ENCODE measurements around the gene PPP1R1A. TPM values are rescaled to one million over a fixed set of nuclear protein-coding genes. Genes with fewer than 3 reads are reported as not detected.

The PPP1R1A gene
- total RNA-seq, 1 donor: 0.36 TPM

- no peak for DNase-seq (ENCODE audit: insufficient read length, low spot score, missing footprints)
- Histone ChIP-seq H3K27me3 (ENCODE audit: insufficient read depth, low read length) (peaks cover 61% of the 10 kb centered on the region), H3K4me2 (ENCODE audit: insufficient read depth, low read length) (no peak overlapping the region), H3K79me2 (ENCODE audit: insufficient read depth, low read length) (no peaks in the 10 kb centered on the region), H4K20me1 (ENCODE audit: insufficient read depth, low read length) (no peaks in the 10 kb centered on the region), H3K36me3 (ENCODE audit: insufficient read depth, low read length) (no peaks in the 10 kb centered on the region), H3K4me3 (ENCODE audit: insufficient read depth, low read length) (no peak overlapping the region), H3K27ac (ENCODE audit: low read depth, low read length) (no peak overlapping the region), H2AFZ (ENCODE audit: low read length) (no peak overlapping the region), H3K9me3 (ENCODE audit: low read depth, low read length) (no peaks in the 10 kb centered on the region), H3K4me1 (ENCODE audit: insufficient read depth, low read length) (no peaks in the 10 kb centered on the region)
- no peak for TF ChIP-seq CTCF (IDR thresholded peaks at IDR 0.05; ENCODE audit: extremely low read depth, low read depth, low read length)
Observed at GRCh38 chr12:54529581-54529980, 58.9 kb downstream of the PPP1R1A start.

Other genes with a start within 250 kb of the PPP1R1A start
- gene GPR84, start 224.2 kb downstream of the PPP1R1A start, total RNA-seq: 0.36 TPM in 1 of 2 replicates, not detected in the other
- gene ZNF385A, start 203.9 kb downstream of the PPP1R1A start, total RNA-seq: 0.72 and 0.88 TPM in 2 replicates
- 336 and 401 TPM in 2 replicates for gene ITGA5, start 169.4 kb downstream of the PPP1R1A start, total RNA-seq
- gene GTSF1, start 115.1 kb downstream of the PPP1R1A start, total RNA-seq: not detected in 2 replicates
- under 0.01 and 0.36 TPM in 2 replicates for gene NCKAP1L, start 90.9 kb downstream of the PPP1R1A start, total RNA-seq
- under 0.01 TPM in 1 of 2 replicates, not detected in the other for gene PDE1B, start 39.1 kb downstream of the PPP1R1A start, total RNA-seq
- gene LACRT, start 46.2 kb upstream of the PPP1R1A start, total RNA-seq: not detected in 2 replicates
- not detected in 2 replicates for gene DCD, start 59.7 kb upstream of the PPP1R1A start, total RNA-seq